MV-4-11 (cell line): ENCODE results near the gene KLF18.
A peak's percentile ranks its signal among the peaks of the same experiment; 100 is the strongest.
"Not testable (repeated sequence)": the region's sequence is repeated elsewhere in the genome, so short reads cannot be mapped to it uniquely, and the experiment has no call there.

Source experiments
- DNase-seq: peaks from one replicate; lab custom pipeline; 2025; lab: John Stamatoyannopoulos, UW

KLF18 gene

DNA sequence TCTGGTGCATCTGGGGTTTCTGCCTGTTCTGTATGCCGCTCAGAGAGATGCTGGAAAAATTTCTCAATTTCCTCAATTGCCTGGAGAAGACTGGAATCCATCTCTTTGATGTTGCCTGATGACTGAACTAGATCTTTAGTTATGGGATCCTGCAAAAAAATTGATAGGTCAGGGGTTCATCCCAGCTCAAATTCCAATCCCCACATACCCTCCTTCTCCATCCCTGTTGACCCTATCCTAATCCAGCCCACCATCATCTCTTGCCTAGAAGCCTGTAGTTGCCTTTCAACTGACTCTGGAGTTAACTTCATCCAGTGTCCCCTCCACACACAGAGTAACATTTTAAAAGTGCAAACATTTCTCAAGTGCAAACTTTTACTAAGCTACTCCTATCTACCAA is at the start of gene KLF18:
TSS of gene KLF18 (minus strand) at position 101 of the 400 bp plus-strand sequence. CDS start at position 101, 0 bp downstream.
- no peak for DNase-seq

DNA sequence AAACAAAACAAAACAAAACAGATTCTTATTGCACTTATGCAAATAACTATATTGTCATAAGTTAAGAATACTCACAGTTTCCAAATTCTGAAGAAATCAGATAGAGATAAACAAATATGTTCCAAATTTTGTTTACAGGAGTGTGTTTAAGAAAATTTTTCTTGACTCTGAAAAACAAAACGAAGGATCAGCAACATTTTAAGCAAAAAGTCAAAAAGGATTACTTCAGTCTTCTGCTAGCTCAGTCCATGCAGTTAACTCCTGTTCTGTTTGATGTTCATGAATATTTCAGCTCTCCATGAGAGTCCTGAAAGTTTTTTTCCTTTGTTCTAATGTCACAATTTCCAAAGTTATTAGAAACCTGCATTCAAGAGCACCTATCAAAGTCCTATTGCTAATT is 33.2 kb upstream of the KLF18 start:
- no peak for DNase-seq

DNA sequence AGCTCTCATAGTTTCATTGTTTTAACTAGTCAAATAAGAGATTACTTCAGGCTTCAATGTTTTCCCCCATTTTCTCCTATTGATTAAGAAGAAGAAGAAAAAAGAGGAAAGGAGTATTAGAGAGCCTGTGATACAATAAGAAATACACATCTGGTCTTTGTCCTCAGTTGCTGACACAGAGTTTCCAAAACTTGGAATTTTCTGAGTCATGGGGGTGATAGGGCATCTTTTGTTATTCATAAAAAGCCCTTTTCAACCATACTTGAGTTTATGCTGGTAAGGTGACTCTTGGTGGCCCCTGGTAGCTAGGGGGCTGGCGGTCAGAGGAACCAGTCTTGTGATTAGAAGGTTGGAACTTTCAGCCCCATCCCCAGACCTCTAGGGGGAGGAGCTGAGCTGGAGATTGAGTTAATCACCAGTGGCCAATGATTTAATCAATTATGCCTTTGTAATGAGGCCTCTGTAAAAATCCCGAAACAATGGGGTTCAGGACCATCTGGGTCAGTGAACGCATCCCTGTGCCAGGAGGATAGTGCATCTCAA is 28.9 kb upstream of the KLF18 start:
- DNase-seq, result no peak

DNA sequence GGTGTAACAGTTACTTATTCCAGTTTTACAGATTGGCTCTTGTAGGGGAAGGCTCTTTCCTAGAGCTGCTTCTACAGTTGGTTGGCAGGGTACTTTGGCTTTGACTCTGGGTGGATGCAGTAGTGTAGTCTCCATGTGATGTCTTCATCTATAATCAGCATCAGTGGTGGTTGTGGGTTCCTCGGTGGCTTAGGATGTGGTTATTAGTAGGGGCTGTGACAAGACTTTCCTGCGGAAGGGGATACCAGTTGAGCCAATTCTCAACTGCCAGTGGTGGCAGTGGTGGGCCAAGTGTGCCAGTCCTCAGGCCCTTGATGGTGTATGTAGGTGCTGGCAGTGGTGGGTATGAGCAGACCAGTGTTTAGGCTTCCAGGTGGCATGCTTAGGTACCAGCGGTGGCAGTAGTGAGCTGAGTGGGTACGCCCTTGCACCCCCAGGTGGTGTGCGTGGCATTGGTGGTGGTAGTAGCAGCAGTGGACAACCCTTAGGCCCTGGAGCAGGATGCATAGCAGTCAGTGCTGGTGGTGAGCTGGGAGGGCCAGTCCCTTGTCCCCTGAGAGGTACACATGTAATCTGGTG is 27.2 kb upstream of the KLF18 start:
- peak; percentile 61 for DNase-seq

DNA sequence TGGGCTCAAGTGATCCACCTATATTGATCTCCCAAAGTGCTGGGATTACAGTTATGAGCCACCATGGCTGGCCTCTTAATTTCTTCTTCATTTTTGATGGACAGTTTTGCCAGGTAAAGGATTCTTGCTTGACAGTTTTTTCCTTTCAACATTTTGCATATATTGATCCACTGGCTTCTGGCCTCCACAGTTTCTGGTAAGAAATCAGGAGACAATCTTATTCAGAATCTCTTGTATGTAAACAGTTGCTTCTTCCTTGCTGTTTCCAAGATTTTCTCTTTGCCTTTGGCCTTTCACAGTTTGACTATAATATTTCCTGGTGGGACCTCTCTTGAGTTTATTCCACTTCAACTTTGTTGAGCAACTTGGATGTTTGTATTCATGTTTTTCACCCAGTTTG is 20.1 kb upstream of the KLF18 start:
- no peak for DNase-seq

DNA sequence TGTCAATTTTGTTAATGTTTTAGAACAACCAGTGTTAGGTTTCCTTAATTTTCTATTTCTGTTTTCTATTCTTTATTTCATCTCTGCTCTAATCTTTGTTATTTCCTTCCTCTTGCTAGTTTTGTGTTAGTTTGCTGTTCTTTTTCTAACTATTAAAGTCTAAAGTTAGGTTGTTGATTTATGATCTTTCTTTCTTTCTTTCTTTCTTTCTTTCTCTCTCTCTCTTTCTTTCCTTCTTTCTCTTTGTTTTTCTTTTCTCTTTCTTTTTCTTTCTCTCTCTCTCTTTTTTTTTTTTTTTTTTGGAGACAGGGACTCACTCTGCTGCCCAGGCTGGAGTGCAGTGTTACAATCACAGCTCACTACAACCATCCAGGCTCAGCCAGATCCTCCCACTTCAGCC is 17.4 kb upstream of the KLF18 start:
- no peak for DNase-seq

DNA sequence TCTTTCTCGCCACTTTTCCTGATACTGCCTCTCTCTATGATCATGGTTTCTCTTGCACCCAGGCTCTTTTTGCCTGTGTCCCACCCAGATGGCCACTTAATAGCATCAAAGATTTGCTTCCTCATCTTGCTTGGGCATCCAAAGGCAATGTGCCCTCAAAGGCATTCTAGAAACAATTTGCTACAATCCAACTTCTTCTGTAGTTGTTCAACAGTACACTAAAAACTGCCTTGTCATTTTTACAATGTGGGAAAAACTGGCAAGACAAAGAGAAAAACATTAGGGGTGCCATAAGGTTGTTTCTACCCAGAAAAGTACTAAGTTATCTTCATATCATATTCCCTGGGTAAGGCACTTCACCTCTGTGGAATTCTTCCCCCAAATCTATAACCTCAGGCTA is 16.5 kb upstream of the KLF18 start:
- DNase-seq, result no peak

DNA sequence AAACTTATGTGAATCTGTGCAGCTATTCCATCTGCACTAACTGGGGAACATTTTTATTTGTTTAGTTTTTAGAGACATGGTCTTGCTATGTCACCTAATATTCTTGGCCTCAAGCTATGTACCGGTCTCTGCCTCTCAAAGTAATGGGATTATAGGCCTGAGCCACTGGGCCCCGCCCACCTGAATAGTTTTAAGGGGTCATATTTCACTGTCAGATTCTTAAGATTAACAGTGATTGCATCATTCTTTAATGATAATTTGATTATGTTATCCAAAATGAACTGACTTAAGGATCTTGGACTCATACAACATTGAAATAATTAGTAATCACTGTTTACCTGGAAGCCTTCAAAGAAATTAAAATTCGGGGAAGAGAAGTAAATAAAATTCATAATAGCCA is 12.6 kb upstream of the KLF18 start:
- no peak for DNase-seq

DNA sequence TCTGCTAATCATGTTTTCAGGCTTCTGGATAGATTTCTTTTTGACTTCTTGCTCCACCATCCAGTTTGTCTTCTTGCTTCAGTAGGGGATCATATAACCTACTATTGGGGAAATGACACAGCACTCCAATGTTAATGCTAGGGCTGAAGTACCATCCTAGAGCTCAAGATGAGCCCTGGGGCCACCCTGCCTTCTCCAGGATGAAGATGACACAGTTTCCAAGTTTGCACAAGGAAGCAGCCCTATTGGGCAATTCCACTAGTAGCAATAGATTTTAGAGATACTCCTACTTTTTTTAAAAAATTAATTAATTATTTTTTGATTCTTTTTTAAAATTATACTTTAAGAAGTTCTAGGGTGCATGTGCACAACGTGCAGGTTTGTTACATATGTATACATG is 11.3 kb upstream of the KLF18 start:
- no peak for DNase-seq

DNA sequence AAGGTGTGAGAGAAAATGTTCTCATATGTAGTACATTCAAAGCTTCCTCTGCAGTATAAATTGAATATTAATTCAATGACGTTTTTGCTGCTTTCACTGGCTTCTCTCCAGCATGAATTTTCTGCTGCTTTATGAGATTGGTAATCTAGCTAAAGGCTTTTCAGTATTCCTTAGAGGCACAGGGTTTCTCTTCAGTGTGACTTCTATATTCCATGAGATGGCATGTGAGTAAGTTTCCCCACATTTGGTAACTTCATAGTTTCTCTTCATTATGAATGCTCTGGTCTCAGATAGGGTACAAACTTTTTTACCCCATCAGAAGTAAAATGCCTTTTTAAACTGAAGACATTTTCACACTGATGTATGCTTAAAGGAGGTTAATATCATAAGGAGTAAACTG is 10.4 kb upstream of the KLF18 start:
- no peak for DNase-seq

DNA sequence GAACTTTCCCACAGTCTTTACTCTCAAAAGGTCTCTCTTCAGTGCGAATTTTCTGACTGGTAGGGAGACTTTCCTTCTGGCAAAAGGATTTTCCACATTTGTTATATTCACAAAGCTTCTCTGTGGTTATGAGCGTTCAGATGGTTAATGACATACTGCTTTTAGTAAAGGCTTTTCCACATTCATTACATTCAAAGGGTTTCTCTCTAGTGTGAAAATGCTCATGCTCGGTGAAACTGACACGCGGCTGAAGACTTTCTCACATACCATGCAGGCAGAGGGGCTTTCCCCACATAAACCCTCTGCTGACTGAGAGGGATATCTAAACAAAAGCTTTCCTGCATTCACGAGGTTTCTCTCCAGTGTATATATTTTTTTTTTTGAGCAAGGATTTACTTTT is 9.9 kb upstream of the KLF18 start:
- DNase-seq, result no peak

DNA sequence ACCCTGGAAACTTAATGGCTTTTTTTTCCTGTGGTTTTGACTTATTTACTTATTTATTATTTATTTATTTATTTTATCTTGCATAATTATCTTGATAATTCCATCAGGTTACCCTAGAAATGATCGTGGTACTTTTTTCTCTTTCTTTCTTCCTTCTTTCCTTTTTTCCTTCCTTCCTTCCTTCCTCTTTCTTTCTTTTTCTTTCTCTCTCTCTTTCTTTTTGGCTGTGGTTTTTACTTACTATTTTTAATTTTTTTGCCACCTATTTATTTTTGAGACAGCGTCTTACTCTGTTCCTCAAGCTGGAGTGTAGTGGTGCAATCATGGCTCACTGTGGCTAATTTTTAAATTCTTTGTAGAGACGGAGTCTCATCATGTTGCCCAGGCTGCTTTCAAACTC is 6.2 kb upstream of the KLF18 start:
- peak; percentile 20 for DNase-seq

DNA sequence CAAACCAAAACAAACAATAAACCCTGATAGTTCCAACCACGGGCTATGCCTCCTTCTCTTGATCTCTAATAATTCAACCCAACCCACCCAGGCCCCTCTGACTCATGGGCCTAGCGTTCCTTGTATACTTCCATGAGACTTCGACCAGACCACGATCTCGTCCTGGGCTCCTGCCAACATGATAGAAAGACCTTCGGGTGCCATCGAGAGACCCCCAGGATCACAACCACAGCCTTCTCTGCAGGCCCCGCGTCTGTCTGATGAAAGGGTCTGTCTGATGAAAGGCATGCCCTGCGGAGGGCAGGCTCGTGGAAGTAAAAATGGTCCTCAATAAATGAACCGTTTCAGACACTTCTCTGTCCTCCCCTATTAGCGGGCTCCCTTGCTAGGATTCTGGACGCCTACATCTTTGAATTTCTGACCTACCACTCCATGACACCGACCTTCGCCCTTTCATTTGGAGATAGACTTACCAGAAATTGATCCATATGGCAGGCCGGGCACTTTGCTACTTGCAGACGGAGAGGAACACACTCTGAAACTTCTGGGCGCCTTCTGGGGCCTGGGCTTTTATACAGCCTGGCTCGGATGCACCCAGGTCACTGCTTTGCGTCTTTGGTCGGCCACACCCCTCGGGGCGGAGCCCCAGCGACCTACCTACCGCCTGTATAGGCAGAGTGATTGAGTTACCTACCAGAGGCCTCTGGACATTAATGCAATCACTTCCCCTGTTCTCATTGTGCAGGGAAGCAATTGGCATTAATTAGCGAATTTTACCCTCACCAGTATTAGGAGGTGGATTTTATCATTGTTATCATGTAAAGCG is 5.3 kb upstream of the KLF18 start:
- no peak for DNase-seq

DNA sequence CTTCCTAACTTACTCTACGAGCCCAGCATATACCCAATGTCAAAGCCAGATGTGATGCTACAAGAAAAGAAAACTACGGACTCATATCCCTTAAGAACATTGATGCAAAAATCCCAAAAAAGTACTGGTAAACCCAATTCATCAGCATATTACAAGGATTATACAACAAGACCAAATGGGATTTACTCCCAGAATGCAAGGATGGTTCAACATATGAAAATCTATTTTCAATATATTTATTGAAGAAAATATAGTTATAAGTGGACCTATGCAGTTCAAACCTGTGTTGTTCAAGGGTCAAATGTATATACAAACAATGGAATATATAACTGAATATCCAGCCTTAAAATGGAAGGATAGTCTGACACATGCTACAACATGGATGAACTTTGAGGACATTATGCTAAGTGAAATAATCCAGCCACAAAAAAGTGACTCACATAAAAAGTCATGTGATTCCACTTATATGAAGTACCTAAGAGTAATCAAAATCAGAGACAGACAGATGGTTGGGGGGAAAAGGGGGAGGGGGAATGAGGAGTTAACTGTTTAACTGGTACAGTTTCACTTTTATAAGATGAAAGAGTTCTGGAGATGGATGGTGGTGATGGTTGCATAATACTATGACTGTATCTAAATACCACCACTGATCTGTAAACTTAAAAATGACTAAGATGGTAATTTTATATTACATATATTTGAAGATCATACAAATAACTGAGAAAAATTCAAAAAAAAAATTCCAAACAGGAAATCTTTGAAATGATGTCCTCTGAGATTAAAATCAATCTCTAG is 3.7 kb upstream of the KLF18 start:
- peak; percentile 14 for DNase-seq

DNA sequence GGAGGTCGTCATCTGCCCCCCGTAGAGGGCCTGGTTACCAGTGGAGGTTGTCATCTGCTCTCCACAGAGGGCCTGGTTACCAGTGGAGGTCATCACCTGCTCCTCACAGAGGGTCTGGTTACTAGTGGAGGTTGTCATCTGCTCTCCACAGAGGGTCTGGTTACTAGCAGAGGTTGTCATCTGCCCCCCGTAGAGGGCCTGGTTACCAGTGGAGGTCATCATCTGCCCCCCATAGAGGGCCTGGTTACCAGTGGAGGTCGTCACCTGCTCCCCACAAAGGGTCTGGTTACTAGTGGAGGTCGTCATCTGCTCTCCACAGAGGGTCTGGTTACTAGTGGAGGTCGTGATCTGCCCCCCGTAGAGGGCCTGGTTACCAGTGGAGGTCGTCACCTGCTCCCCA is 1.9 kb downstream of the KLF18 start:
- DNase-seq, result not testable (repeated sequence)

DNA sequence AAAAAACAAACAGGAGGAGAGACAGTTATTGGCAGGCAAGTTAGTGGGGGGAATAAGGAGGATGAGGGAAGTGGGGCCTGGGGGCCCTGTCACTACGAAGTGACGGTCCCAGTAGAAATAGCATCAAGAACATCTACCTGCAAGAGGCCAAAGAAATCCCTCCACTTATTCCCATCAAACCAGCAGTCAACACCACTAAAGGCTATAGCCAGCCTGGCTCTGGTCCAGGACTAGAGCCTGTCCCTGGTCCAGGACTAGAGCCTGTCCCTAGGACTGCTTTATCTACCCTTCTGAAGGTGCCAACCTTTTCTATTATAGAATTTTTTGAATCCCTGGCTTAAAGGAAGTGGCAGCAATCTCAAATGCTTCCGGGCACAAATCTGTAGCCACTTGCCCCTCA is 3.2 kb downstream of the KLF18 start:
- DNase-seq, result no peak

DNA sequence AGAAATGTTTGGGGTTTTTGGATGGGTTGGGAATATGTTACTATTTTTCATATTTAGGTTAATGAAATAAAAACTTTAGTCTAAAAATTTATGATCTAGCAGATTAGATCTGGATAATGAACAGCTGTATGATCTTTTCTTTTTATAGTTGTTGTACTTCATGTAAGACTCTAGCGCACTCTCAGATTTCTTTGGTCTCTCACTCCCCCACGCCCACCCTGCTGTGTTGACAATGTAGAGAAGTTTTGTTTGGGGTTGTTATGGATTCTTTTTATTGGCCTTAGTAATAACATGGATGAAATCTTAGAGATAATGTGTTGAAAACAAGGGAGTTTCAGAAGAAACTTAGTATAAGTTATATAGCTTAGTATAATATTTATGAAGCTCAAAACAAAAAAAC is 5.5 kb downstream of the KLF18 start:
- no peak for DNase-seq

DNA sequence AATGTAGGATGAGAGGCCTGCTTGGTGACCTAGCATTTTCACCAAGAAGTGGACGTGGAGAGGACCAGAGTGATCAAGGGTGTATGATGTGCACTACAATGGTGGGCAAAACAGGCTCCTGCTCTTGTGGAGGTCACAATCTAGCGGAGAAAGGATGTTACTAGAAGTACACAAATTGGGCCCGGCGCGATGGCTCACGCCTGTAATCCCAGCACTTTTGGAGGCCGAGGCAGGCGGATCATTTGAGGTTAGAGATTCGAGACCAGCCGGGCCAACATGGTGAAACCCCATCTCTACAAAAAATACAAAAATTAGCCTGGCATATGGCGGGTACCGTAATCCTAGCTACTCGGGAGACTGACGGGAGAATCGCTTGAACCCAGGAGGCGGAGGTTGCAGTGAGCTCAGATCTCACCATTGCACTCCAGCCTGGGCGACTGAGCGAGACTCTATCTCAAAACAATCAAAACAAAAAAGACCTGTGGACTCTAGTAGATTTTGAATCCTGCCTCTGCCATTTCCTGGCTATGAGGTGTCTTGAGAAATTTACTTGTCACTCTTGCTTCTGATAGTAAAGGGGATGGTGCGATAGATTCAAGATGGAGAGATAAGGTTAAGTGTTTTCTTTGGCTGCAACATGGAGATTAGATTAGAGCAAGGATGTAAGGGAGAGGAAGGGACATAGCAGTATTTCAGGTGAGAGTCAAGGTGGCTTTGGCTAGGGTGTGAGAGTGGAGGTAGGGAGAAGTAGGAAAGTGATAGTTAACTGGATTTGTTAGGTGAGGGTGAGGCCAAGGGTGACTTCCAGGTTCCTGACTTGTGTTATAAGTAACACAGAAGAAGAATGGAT is 7.1 kb downstream of the KLF18 start:
- no peak for DNase-seq

DNA sequence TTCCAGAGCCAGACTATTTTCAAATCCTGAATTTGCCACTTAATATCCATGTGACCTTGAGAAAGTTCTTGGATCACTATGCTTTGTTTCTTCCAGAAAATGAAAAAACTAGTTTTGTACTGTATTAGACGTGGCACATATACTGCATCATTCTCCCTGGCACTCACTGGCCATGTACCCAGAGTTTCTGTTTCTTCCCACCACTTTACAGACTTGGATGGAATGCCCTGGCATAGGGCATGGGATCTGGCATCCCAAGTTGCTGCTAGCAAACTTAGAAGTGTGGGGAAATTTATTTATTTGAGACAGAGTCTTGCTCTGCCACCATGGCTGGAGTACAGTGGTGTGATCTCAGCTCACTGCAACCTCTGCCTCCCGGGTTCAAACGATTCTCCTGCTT is 10.0 kb downstream of the KLF18 start:
- DNase-seq, result no peak

DNA sequence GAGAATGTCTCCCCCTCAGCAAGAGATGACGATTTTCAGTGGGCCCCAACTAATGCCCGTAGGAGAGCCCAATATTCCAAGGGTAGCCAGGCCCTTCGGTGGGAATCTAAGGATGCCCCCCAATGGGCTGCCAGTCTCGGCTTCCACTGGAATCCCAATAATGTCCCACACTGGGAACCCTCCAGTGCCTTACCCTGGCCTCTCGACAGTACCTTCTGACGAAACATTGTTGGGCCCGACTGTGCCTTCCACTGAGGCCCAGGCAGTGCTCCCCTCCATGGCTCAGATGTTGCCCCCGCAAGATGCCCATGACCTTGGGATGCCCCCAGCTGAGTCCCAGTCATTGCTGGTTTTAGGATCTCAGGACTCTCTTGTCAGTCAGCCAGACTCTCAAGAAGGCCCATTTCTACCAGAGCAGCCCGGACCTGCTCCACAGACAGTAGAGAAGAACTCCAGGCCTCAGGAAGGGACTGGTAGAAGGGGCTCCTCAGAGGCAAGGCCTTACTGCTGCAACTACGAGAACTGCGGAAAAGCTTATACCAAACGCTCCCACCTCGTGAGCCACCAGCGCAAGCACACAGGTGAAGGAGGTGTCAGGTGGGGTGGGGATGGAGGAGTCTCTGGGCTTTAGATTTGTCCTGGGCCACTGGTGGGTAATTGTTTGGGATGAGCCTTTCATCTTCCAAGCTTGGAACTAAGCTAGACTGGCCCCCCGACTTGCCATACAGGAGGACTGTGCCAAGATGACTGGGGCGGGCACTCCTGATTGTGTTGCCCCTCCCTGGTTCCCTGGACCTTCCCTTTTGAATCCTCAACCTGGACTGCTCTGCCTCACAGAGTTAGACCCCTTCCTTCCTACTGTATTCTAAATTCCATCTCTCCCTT is 11.6 kb downstream of the KLF18 start:
- no peak for DNase-seq
